GM18868 (cell line): ENCODE measurements around the gene SUN1.

ENCODE experiments used
- ATAC-seq: cut with Tn5 transposase; IDR thresholded peaks from one replicate; pipeline ENCODE4 v1.9.1; 2021; ENCODE audit warnings: mild to moderate bottlenecking, moderate library complexity; ENCODE audit not compliant: unreplicated experiment

The SUN1 gene

DNA sequence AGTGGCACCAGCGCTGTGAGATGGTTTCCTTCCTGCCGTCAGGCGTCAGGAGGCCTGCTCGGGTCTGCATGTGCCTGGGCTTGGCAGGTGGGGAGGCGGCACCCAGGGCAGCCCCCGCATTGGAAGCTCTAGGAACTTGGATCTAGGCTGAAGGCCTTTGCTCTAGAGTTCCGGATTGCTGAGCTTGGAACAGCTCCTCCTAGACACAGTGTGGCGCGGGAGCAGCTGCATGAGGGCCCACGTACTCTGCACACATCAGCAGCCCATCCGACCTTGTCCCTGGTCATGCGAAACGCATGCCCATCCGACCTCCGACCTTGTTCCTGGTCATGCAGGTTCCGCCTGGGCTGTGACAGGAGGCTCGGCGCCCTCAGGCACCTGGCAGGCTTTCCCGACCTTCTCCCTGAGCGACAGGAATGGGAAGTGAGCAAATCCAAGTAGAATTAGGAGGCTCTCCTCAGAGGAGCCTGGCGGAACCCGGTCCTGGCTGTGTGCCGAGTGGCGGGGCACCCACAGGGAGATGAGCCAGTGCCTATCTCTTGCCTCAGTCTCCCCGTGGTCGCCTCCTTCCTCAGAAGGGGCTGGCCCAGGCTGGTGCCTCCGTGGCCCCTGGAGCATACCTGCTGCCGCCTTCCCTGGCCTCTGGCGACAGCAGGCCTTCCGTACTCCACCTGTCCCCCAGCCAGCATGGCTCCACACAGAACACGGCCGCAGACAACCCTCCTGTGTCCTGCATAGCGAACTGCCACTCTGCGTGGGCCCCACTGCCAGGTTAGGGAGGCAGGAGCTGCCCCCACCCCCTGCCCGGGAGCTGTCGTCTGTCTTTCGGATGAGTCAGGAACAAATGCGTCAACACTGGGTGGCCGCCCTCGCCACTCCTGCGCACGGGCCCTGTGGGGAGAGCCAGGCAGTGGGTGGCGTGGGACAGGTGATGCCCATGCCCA lies 56.1 kb downstream of the SUN1 start:
- ATAC-seq, result no peak

DNA sequence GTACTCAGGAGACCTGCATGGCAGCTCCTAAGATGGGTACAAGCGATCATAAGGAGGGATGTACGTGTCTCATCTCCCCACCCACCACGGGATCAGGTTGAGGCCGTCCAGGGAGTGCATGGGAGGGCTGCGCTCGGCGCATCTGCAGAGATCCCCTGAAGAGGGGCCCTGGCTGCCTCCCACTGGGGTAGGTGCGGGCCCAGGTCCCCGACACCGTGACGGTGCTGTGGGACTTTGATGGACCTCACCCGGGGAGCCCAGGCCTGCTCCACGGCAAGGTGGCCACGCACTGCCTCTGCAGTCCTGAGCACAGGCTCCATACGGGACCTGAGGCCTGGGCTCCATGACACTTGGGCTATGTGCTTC lies 56.7 kb downstream of the SUN1 start:
- ATAC-seq, result no peak

DNA sequence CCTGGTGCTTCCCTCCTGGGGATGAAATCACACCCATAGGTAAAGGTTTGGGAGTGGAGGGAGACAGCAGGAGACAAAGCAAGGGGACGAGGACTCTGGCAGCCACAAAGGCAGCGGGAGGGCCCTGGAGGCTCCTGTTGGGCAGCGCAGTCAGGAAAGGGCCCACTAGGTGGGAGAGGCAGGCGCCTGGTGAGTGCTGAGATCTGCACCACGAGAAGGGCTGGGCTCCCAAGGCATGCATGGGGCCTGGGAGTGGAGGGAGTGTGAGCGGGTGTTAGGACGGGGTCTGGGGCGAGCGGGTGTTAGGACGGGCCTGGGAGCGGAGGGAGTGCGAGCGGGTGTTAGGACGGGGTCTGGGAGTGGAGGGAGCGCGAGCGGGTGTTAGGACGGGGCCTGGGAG lies 57.1 kb downstream of the SUN1 start:
- no peak for ATAC-seq

DNA sequence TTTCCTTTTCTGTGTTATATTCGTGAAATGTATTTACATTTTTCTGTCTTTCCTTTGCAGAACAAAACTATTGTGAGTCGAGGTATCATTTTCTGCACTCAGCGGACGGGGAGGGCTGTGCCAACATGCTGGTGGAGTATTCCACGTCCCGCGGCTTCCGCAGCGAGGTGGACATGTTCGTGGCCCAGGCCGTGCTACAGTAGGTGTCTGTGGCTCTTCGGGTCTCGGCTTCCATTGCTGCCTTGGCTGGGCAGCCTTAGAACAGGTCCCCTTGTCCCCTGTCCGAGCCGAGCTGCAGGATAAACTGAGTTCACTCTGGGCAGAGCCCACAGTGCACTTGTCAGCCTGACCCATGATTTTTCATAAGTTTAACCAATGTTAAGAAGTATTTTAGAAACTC lies 58.6 kb downstream of the SUN1 start:
- ATAC-seq, result no peak

- no peak for ATAC-seq
Measured at GRCh38 chr7:891291-891690, 59.0 kb downstream of the SUN1 start.

DNA sequence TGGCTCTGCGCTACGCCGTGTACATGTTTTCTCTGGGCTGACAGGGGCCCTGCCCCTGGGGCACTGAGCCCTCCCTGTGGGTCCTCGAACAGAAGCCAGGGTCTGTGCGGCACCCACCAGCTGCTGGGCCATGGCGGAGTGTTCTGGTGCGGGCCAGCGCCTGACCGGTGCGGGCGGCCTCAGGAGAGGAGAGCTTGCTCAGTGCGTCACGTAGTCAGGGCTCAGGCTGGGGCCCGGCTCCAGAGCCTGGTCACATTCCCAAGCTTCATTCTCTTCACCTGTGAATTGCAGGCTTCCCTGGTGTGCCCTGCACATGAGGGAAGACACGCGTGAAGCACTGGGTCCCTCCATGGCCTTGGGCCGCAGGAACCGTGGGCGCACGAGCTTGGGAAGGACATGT lies 59.5 kb downstream of the SUN1 start:
- ATAC-seq, result no peak

GRCh38 chr7:892648-893593 lies 60.6 kb downstream of the SUN1 start:
- ATAC-seq, result no peak

DNA sequence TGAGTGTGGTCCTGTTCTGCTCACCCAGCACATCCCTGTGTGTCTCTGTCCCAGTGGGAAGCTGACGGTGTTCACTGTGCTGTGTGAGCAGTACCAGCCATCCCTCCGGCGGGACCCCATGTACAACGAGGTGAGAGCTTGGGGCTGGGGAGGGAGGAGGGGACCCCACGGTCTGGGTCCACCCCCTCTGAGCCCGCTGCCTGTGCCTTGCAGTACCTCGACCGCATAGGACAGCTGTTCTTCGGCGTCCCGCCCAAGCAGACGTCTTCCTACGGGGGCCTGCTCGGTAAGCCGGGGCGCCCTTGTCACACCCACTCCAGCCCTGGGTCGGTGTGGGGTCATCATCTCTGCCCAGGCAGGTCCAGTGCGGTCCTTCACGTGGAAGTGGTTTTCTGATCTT lies 61.4 kb downstream of the SUN1 start:
- no peak for ATAC-seq

- no peak for ATAC-seq
Measured at GRCh38 chr7:894164-894867, 62.0 kb downstream of the SUN1 start.

DNA sequence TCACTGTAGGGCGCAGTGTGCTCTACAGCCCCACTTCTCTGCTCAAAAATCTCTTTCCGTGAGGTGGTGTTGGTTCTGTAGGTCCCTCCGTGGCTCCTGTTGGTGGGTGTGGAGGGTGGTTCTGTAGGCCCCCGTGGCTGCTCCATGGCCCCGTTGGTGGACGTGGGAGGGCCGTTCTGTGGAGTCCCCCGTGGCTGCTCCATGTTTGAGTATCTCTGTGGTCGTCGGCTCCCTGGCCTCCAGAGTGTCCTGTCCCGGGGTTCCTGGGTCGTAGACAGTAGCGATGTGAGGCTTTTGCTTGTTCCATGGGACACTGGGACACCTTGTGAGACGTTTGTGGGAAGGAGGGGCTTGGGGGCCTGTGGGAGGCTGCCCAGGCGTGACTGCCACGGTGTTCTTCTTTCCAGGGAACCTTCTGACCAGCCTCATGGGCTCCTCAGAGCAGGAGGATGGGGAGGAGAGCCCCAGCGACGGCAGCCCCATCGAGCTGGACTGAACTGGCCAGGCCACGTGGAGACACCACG lies 62.7 kb downstream of the SUN1 start:
- ATAC-seq, result no peak

DNA sequence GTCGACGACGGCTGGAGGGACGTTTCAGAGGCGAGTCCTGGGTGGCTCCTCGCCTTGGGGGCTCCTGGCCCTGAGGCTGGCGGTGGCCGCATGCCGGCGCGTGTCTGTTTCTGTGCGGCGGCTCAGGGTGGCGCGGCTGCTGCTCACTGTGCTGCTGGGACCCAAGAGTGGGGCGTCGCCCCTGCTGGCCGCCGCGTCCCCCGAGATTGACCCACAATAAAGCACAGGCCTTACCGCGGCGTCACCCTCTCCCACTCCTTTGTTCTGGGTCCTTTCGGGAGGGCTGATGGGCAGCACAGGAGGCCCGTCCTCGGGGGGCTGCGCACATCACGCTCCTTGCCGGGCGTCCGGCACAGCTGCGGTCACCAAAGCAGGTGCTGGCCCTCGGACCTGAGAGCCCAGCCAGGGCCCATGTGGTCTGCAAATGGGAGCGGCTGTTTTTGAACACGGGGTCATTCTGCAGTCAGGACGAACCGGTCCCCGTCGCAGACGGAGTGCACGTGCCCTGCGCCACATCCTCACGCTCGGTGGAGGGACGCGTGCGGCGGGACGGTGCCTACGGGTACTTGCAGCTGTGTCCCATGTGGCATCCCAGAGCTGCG lies 63.3 kb downstream of the SUN1 start:
- ATAC-seq, result no peak

- ATAC-seq, result no peak
Measured at GRCh38 chr7:896346-897075, 64.2 kb downstream of the SUN1 start.

- ATAC-seq, result no peak
Measured at GRCh38 chr7:897086-897485, 64.8 kb downstream of the SUN1 start.

- ATAC-seq, result no peak
Measured at GRCh38 chr7:897771-898376, 65.6 kb downstream of the SUN1 start.

DNA sequence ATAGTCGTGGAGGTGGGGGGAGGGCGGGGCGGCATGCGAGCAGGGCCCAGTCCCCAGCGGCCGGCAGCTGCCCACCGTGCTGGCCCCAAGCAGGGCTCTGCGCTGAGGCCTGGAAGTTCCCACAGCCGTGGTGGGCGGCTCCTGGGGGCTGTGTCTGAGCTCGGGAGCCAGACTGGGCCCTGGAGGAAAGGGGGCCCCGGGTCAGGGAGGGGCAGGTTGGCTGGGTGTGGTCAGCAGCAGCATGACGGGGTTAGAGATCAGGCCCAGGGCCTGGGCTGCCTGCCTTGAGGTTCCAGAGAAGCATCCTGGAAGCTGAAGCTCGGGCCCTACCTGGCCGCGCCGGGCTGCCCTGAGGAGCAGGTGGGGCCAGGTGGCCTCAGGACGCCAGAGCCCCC lies 66.2 kb downstream of the SUN1 start:
- ATAC-seq, result no peak

DNA sequence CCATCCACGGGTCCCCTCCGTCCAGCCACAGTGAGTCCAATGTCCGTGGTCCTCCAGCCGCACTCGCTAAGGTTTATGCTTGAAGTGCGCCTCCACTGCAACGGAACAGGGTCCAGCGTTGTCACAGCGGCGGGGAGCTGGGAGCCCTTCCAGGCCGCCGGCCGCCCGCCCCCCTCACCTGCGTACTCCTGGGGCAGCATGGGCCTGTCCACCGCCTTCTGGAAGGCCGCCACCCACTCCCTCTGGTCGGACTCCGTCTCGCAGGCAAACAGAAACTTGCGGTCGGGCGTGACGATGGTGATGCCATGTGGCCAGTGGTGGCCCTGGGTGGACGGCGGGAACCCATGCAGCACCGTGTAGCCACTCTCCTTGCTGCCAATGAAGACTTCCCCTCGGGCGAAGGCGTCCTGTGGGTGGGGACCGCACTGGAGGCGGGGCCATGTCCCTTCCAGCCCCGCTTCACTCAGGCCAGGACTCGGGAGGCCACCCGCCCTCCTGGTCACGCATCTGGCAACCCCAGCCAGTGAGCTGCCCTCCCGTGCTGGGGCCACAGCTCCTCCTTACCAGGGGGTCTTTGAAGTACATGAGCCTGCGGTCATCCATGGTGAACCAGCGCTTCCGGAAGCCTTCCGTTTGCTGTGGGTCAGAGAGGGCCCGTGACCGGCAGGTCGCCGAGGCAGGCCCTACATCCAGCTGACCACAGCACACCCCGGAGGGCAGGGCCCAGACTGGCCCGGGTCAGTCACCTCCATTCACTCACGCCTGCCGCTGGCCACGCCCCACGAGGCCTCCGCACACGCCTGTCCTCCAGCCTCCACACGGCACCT lies 66.8 kb downstream of the SUN1 start:
- no peak for ATAC-seq

GRCh38 chr7:899806-900205 lies 67.5 kb downstream of the SUN1 start:
- no peak for ATAC-seq

DNA sequence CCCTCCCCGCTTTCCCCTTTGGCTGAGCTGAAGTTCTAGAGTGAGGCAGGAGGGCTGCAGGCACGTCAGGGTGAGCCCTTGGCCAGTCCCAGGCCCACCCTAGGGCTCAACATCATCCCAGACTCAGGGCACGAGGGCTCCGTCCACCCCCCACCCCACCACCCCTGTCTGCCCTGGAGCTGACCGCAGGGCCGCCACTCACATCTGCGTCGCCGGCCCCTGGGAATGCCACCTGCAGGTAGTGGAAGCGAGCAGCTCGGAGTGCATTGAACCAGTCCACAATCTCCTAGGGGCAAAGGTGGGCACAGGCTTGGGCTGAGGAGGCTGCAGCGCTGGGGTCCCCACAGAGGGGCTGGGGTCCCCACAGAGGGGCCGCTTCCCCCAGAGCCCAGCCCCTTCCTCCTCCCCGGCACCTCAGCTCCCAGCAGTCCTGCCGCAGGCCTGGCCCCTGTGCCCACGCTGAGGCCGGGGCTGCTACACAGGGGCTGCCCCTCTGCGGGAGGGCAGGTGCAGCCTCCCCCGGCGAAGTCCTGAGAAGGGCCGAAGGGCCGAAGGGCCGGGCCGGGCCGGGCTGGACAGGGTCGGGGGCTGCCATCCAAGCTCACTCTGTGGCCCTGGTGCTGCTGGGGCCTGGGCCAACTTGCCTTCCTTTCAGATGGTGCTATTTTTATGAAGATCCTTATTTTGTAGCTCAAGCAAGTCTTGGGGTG lies 68.2 kb downstream of the SUN1 start:
- ATAC-seq, result no peak
